ENCODE data around the gene ZNF555. TPM values are rescaled to one million over a fixed set of nuclear protein-coding genes. Genes with fewer than 3 reads are reported as not detected.

The ZNF555 gene
- total and polyA plus RNA-seq, 7 experiments from 2014 or later, result 1.2 to 10.0 (median 2.7) TPM

Other genes starting within 250 kb of the ZNF555 start
- gene GNG7, start 138.8 kb upstream of the ZNF555 start, total RNA-seq, result 1 to 10 TPM in 4 of 5 experiments, under 1 TPM in 1; 0.31 to 6.8 (median 6.6) TPM
- gene GNG7, start 138.8 kb upstream of the ZNF555 start, polyA plus RNA-seq, result 1 to 10 TPM; 3.2 to 4.1 TPM
- gene DIRAS1, start 120.1 kb upstream of the ZNF555 start, total RNA-seq, result under 1 TPM in 4 of 5 experiments, not detected in 1; 0.07 to 0.53 (median 0.33) TPM
- gene DIRAS1, start 120.1 kb upstream of the ZNF555 start, polyA plus RNA-seq, result not detected
- gene SLC39A3, start 101.5 kb upstream of the ZNF555 start, total RNA-seq, result 10 to 100 TPM; 10.1 to 28.5 (median 17.8) TPM
- 10 to 100 TPM; 40.7 to 42.1 TPM for gene SLC39A3, start 101.5 kb upstream of the ZNF555 start, polyA plus RNA-seq
- gene SGTA, start 58.2 kb upstream of the ZNF555 start, total RNA-seq, result 10 to 100 TPM; 32.2 to 47.8 (median 37.9) TPM
- gene SGTA, start 58.2 kb upstream of the ZNF555 start, polyA plus RNA-seq, result 10 to 100 TPM; 25.3 to 40.9 TPM
- 10 to 100 TPM; 26.4 to 98.2 (median 29.7) TPM for gene THOP1, start 56.0 kb upstream of the ZNF555 start, total RNA-seq
- gene THOP1, start 56.0 kb upstream of the ZNF555 start, polyA plus RNA-seq, result 10 to 100 TPM; 27.6 to 38.4 TPM
- 1 to 10 TPM; 3.7 to 9.2 (median 5.8) TPM for gene ZNF554, start 21.6 kb upstream of the ZNF555 start, total RNA-seq
- 1 to 10 TPM; 3.6 to 7.1 TPM for gene ZNF554, start 21.6 kb upstream of the ZNF555 start, polyA plus RNA-seq
- gene ZNF556, start 25.9 kb downstream of the ZNF555 start, total RNA-seq, result not detected
- gene ZNF556, start 25.9 kb downstream of the ZNF555 start, polyA plus RNA-seq, result not detected
- gene ZNF57, start 59.5 kb downstream of the ZNF555 start, total RNA-seq, result 1 to 10 TPM; 1.7 to 5.0 (median 2.2) TPM
- gene ZNF57, start 59.5 kb downstream of the ZNF555 start, polyA plus RNA-seq, result 1 to 10 TPM in 1 of 2 donors, under 1 TPM in 1; 0.97 to 4.3 TPM
- gene ZNF77, start 103.5 kb downstream of the ZNF555 start, total RNA-seq, result 1 to 10 TPM; 2.0 to 5.8 (median 4.3) TPM
- gene ZNF77, start 103.5 kb downstream of the ZNF555 start, polyA plus RNA-seq, result 1 to 10 TPM; 2.6 to 3.3 TPM
- gene TLE6, start 136.1 kb downstream of the ZNF555 start, total RNA-seq, result under 1 TPM in 2 of 5 experiments, not detected in 3; 0.60 to 0.64 TPM
- gene TLE6, start 136.1 kb downstream of the ZNF555 start, polyA plus RNA-seq, result under 1 TPM in 1 of 2 donors, not detected in 1; 0.52 TPM
- gene TLE2, start 187.8 kb downstream of the ZNF555 start, total RNA-seq, result 10 to 100 TPM in 4 of 5 experiments, 1 to 10 TPM in 1; 1.1 to 33.6 (median 19.9) TPM
- gene TLE2, start 187.8 kb downstream of the ZNF555 start, polyA plus RNA-seq, result 10 to 100 TPM; 10.8 to 13.1 TPM
- 1,000 to 10,000 TPM in 2 of 5 experiments, 100 to 1,000 TPM in 3; 658 to 1,102 (median 755) TPM for gene TLE5, start 221.0 kb downstream of the ZNF555 start, total RNA-seq
- 100 to 1,000 TPM; 643 to 982 TPM for gene TLE5, start 221.0 kb downstream of the ZNF555 start, polyA plus RNA-seq